Mesendoderm (in vitro differentiated cells): ENCODE measurements around the gene IMP3.

ENCODE experiments used
- DNase-seq: peaks from one replicate; pipeline ENCODE4 v3.0.0; 2013
- H2AK5ac ChIP-seq: 2 replicates; pipeline ENCODE4 v1.6.1; 2013; ENCODE audit warnings: low read length, inconsistent platforms
- H2BK120ac ChIP-seq: 2 replicates; pipeline ENCODE4 v1.6.1; 2013; ENCODE audit warnings: low read depth, mild to moderate bottlenecking, low read length, moderate library complexity, mixed read lengths
- H2BK15ac ChIP-seq: replicated peaks from 2 replicates; pipeline ENCODE4 v1.6.1; 2013; ENCODE audit warnings: low read depth, mild to moderate bottlenecking, moderate library complexity
- H2BK5ac ChIP-seq: 2 replicates; pipeline ENCODE4 v1.6.1; 2013; ENCODE audit warnings: low read length, inconsistent platforms
- H3K18ac ChIP-seq: 2 replicates; pipeline ENCODE4 v1.6.1; 2013; ENCODE audit warnings: mild to moderate bottlenecking, low read length, mixed read lengths
- H3K23ac ChIP-seq: one replicate; pipeline ENCODE4 v1.6.1; 2013; ENCODE audit warnings: low read length
- H3K27ac ChIP-seq: 2 replicates; pipeline ENCODE4 v1.5.1; 2013; ENCODE audit warnings: low read depth, mild to moderate bottlenecking, inconsistent platforms, low read length, moderate library complexity
- H3K27me3 ChIP-seq: 2 replicates; pipeline ENCODE4 v1.6.1; 2013; ENCODE audit warnings: low read length, control low read depth, mild to moderate bottlenecking, inconsistent platforms; ENCODE audit not compliant: insufficient read depth, poor library complexity
- H3K36me3 ChIP-seq: 2 replicates; pipeline ENCODE4 v1.6.1; 2013; ENCODE audit warnings: low read length, inconsistent platforms; ENCODE audit not compliant: control insufficient read depth, insufficient read depth
- H3K4ac ChIP-seq: one replicate; pipeline ENCODE4 v1.6.1; 2013; ENCODE audit warnings: low read depth, mild to moderate bottlenecking, low read length, moderate library complexity
- H3K4me1 ChIP-seq: 2 replicates; pipeline ENCODE4 v1.6.1; 2013; ENCODE audit warnings: low read depth, low read length, inconsistent platforms; ENCODE audit not compliant: control insufficient read depth
- H3K4me2 ChIP-seq: 2 replicates; pipeline ENCODE4 v1.6.1; 2013; ENCODE audit warnings: low read length
- H3K4me3 ChIP-seq: 2 replicates; pipeline ENCODE4 v1.5.1; 2013; ENCODE audit warnings: mild to moderate bottlenecking, low read length
- H3K56ac ChIP-seq: one replicate; pipeline ENCODE4 v1.6.1; 2013; ENCODE audit warnings: low read length
- H3K79me1 ChIP-seq: 2 replicates; pipeline ENCODE4 v1.6.1; 2013; ENCODE audit warnings: low read length, inconsistent platforms
- H3K79me2 ChIP-seq: 2 replicates; pipeline ENCODE4 v1.6.1; 2013; ENCODE audit warnings: mild to moderate bottlenecking, low read length; ENCODE audit not compliant: control insufficient read depth, insufficient read depth
- H3K9ac ChIP-seq: 2 replicates; pipeline ENCODE4 v1.6.1; 2013; ENCODE audit warnings: low read length, inconsistent platforms
- H4K5ac ChIP-seq: one replicate; pipeline ENCODE4 v1.6.1; 2013; ENCODE audit warnings: low read length
- H4K8ac ChIP-seq: one replicate; pipeline ENCODE4 v1.6.1; 2013; ENCODE audit warnings: low read depth, mild to moderate bottlenecking, control low read depth, low read length, moderate library complexity
- WGBS: extraction: QIAGEN DNeasy Blood & Tissue Kit; methylation state at CpG from one replicate; pipeline ENCODE4 v1.1.7; 2013; ENCODE audit warnings: low lambda C conversion rate, missing lambda C conversion rate; ENCODE audit not compliant: insufficient coverage; ENCODE audit errors: extremely low coverage; 5-methylcytosine and 5-hydroxymethylcytosine counted together

The IMP3 gene

DNA sequence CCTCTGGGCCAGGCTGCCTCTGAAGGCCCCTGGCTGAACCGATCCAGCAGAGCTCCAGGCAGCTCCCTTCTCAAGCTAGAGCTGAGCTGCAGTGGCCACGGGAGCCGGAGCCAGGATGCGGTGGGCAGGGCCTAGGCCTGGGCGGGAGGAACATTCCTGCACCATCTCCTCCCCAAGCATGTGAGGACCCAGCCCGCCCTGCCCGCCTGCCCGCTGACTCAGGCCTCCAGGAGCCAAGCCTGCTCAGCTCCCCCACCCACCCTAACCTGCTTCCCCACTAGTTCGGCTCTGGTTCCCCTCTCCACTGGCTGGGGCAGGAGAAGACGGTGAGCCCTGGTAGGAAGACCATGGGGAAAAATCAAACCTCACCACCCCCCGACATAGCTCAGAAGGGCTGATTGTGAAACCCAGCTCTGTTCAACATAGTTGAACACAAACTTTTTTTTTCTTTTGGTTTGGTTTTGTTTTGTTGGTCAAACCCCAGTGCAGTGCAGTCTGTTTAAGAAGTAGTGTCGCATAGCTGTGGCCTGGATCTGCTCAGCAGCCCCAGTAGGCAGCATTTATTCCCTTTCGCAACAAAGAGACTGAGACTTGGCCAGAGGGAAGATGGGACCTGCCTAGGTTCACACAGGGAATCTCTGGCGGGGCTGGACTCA is 21.2 kb upstream of the IMP3 start:
- Histone ChIP-seq H4K8ac (no peak overlapping the region), H3K79me2 (no peaks in the 10 kb centered on the region), H2BK120ac (no peak overlapping the region), H3K36me3 (no peaks in the 10 kb centered on the region), H3K56ac (peak overlapping the region; percentile 59), H2AK5ac (no peak overlapping the region), H3K27ac (no peak overlapping the region), H3K4me2 (no peak overlapping the region), H2BK5ac (no peak overlapping the region), H3K9ac (peak overlapping the region; percentile 18), H3K4me3 (no peak overlapping the region), H3K4ac (no peak overlapping the region), H3K27me3 (no peaks in the 10 kb centered on the region), H3K79me1 (peaks cover 2% of the 10 kb centered on the region), H3K23ac (no peak overlapping the region), H2BK15ac (no peak overlapping the region), H3K18ac (no peak overlapping the region), H3K4me1 (no peaks in the 10 kb centered on the region), H4K5ac (no peak overlapping the region)
- DNase-seq, result peak; percentile 86
- no CpG with 5 or more reads among the region's 14 CpGs for WGBS

DNA sequence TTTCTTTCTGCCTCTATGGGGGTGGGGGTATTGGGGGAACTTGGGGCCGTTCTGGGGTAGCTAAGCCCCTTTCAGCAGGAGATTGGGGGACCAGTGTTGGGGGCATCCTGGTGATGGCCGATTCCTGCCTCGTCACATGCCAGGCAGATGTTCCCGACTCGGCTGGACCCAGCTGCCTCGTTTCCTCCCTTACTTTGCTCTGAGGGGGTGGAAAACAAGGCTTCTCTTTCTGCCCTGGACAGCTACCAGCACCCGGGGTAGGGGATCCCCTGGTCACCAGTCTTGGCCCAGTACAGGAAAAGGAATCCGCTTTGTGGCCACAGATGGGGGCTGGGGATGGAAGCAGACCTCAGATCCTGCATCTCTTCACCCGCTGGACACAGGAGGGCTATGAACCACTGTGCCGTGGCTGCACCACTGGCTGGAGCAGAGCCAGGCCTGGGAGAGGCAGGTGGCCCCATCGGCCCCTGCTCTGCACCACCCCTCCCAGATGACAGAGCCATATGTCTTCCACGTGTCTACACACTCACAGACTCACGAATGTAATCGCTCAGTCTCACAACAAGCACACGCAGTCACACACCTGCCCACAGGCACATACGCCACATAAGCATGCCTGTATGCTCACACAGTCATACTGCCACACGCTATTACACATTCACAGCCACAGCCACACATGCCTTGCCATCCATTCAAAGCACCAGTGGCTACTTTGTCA is 20.1 kb upstream of the IMP3 start:
- no peak overlapping the region for H2BK120ac ChIP-seq
- H2BK15ac ChIP-seq, result no peak overlapping the region
- no peaks in the 10 kb centered on the region for H3K79me2 ChIP-seq
- H3K9ac ChIP-seq, result no peak overlapping the region
- no peak for DNase-seq
- H3K18ac ChIP-seq, result no peak overlapping the region
- no peak overlapping the region for H4K8ac ChIP-seq
- no peak overlapping the region for H2BK5ac ChIP-seq
- H3K79me1 ChIP-seq, result peaks cover 5% of the 10 kb centered on the region
- no peak overlapping the region for H3K56ac ChIP-seq
- H3K4me3 ChIP-seq, result no peak overlapping the region
- no peaks in the 10 kb centered on the region for H3K36me3 ChIP-seq
- H3K4ac ChIP-seq, result no peak overlapping the region
- H3K27me3 ChIP-seq, result no peaks in the 10 kb centered on the region
- no peak overlapping the region for H3K4me2 ChIP-seq
- H3K4me1 ChIP-seq, result no peaks in the 10 kb centered on the region
- no peak overlapping the region for H3K27ac ChIP-seq
- WGBS, result no CpG with 5 or more reads among the region's 17 CpGs
- H4K5ac ChIP-seq, result no peak overlapping the region
- H3K23ac ChIP-seq, result no peak overlapping the region
- no peak overlapping the region for H2AK5ac ChIP-seq

DNA sequence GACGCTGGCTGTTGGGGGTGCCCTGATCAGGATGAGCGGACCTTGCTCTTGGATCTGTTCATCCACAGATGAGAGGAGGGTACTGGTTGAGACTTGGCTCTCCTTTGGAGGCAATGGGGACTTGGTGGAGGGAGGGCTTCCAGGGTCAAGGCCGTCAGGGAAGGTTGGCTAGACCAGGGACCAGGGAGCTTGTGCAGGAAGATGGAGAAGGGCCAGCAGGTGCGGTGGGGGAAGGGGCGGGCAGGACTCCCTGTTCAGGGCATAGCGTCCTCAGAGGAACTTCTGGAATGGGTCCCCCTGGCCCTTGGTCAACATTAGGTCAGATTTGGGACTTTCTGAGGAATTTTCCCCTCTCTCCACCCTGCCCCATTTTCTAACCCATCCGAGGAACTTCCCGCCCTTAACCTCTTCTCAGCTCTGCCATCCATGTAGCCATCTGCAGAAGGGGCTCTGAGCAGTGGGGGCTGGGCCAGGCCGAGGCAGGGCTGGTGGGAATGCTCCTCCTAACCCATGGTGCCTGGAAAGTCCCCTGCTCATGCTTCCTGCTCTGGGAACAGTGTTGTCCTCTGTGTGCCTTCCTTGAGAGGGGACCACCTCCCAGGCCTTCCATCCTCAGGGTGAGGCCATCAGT is 19.2 kb upstream of the IMP3 start:
- Histone ChIP-seq H3K56ac (no peak overlapping the region), H3K23ac (no peak overlapping the region), H2BK120ac (no peak overlapping the region), H3K9ac (no peak overlapping the region), H2AK5ac (no peak overlapping the region), H4K8ac (no peak overlapping the region), H4K5ac (no peak overlapping the region), H3K36me3 (no peaks in the 10 kb centered on the region), H3K4me3 (no peak overlapping the region), H3K4ac (no peak overlapping the region), H3K18ac (no peak overlapping the region), H3K27ac (no peak overlapping the region), H2BK5ac (no peak overlapping the region), H3K79me2 (peaks cover 2% of the 10 kb centered on the region), H3K4me1 (no peaks in the 10 kb centered on the region), H3K79me1 (peaks cover 7% of the 10 kb centered on the region), H3K27me3 (no peaks in the 10 kb centered on the region), H2BK15ac (no peak overlapping the region), H3K4me2 (no peak overlapping the region)
- DNase-seq, result no peak
- no CpG with 5 or more reads among the region's 9 CpGs for WGBS

DNA sequence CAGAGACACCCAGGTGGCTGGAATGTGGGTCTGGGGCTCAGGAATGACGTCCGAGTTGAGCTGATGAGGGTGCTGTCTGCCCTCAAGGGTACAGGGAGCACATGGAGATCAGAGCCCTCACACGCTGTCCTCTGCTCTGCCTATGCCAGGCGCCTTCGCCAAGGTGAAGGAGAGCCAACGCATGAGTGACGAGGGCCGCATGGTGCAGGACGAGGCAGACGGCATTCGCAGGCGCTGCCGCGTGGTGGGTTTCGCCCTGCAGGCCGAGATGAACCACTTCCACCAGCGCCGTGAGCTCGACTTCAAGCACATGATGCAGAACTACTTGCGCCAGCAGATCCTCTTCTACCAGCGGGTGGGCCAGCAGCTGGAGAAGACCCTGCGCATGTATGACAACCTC is 16.8 kb upstream of the IMP3 start:
- Histone ChIP-seq H3K4me2 (no peak overlapping the region), H3K79me2 (peaks cover 10% of the 10 kb centered on the region), H2BK5ac (no peak overlapping the region), H3K27ac (no peak overlapping the region), H3K27me3 (no peaks in the 10 kb centered on the region), H3K18ac (no peak overlapping the region), H3K36me3 (no peaks in the 10 kb centered on the region), H3K4me3 (no peak overlapping the region), H4K8ac (no peak overlapping the region), H3K4ac (no peak overlapping the region), H3K56ac (no peak overlapping the region), H3K9ac (no peak overlapping the region), H3K4me1 (no peaks in the 10 kb centered on the region), H2BK120ac (no peak overlapping the region), H2AK5ac (no peak overlapping the region), H4K5ac (no peak overlapping the region), H2BK15ac (no peak overlapping the region), H3K79me1 (peaks cover 18% of the 10 kb centered on the region), H3K23ac (no peak overlapping the region)
- DNase-seq, result no peak
- WGBS, result no CpG with 5 or more reads among the region's 22 CpGs

DNA sequence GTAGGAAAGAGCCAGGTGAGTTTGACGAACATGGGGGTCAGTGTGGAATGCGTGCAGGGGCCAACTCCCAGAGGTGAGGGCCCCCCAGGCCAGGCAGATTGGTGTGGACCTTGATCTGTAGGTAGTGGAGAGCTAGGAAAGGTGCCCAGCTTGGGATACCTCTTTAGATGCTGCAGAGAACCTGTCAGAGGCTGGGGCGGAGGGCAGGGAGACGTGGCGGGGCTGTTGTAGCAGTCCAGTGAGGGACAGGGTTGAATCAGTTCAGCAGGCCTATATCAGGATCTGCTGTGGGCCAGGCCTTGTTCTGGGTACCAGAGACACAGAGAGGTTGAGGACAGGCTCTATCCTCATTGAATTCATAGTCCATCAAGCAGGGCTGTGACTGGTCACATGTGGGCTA is 16.3 kb upstream of the IMP3 start:
- WGBS, result no CpG with 5 or more reads among the region's 5 CpGs

More for the DNA sequence above, 16.3 kb upstream of the IMP3 start:
- no peak for DNase-seq
- H4K8ac ChIP-seq, result no peak overlapping the region
- no peak overlapping the region for H3K4me2 ChIP-seq
- peaks cover 19% of the 10 kb centered on the region for H3K79me1 ChIP-seq
- H3K4me3 ChIP-seq, result no peak overlapping the region
- no peaks in the 10 kb centered on the region for H3K27me3 ChIP-seq
- H3K36me3 ChIP-seq, result no peaks in the 10 kb centered on the region
- H3K9ac ChIP-seq, result no peak overlapping the region
- peaks cover 13% of the 10 kb centered on the region for H3K79me2 ChIP-seq
- no peak overlapping the region for H3K4ac ChIP-seq
- H2BK15ac ChIP-seq, result no peak overlapping the region
- H3K18ac ChIP-seq, result no peak overlapping the region
- peaks cover 1% of the 10 kb centered on the region for H3K4me1 ChIP-seq
- H2AK5ac ChIP-seq, result no peak overlapping the region
- H2BK5ac ChIP-seq, result no peak overlapping the region
- H2BK120ac ChIP-seq, result no peak overlapping the region
- H3K27ac ChIP-seq, result no peak overlapping the region
- H4K5ac ChIP-seq, result no peak overlapping the region
- no peak overlapping the region for H3K23ac ChIP-seq
- no peak overlapping the region for H3K56ac ChIP-seq
